AG10803 (cell line): Measurements from ENCODE around the gene SPARC.
"Not testable (repeated sequence)": the region's sequence is repeated elsewhere in the genome, so short reads cannot be mapped to it uniquely, and the experiment has no call there.

Source experiments
- DNase-seq: peaks from one replicate; pipeline ENCODE4 v3.0.0; 2010; ENCODE audit warnings: low read depth
- H3K4me3 ChIP-seq: 2 replicates; pipeline ENCODE4 v1.5.1; 2011; ENCODE audit warnings: mild to moderate bottlenecking, low read length, control low read depth
- CTCF ChIP-seq: conservative IDR thresholded peaks from 2 replicates; pipeline ENCODE4 v1.5.1; 2011; ENCODE audit warnings: mild to moderate bottlenecking, low read length, control low read depth, inconsistent platforms

The SPARC gene

GRCh38 chr5:151700820-151701219, 14.1 kb upstream of the SPARC start:
- no peak overlapping the region for H3K4me3 ChIP-seq
- DNase-seq: no peak
- TF ChIP-seq CTCF: no peak

GRCh38 chr5:151700296-151700695, 13.6 kb upstream of the SPARC start:
- DNase-seq: no peak
- H3K4me3 ChIP-seq: no peak overlapping the region
- no peak for TF ChIP-seq CTCF

DNA sequence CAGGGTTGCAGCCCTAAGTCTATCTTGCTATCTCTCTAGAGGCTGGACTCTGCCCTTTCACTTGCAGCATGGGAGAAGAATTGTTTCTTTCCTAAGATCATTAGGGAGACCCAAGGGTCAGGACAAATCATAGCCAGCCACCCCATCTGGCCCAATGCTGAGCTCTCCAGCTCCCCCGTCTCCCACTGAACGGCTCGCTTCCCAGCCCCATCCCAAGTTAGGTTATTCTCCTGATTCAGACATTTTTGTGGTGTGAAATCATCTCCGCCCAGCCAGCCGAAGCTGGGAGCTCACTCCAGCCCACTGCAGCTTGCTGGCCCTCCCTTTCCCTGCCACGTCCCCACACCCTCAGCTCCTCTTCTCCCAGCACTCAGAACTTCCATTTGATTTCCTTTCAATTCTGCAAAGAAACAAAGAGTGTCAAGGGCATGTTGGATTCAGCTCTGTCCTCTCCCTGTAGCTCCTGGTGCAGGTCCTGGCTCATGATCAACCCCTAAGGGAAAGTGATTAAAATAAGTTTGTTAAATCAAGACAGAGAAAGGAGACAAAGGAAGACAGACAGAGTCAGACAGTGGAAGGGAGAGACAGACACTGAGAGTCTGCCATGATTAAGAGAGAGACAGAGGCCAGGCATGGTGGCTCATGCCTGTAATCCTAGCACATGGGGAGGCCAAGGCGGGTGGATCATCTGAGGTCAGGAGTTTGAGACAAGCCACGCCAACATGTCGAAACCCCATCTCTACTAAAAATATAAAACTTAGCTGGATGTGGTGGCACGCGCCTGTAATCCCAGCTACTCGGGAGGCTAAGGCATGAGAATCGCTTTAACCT, 12.6 kb upstream of the SPARC start:
- H3K4me3 ChIP-seq: peak overlapping the region; percentile 26
- TF ChIP-seq CTCF: no peak
- DNase-seq: peak; percentile 99

- not testable (repeated sequence) for H3K4me3 ChIP-seq, DNase-seq
Measured at GRCh38 chr5:151698081-151698480, 11.4 kb upstream of the SPARC start.

DNA sequence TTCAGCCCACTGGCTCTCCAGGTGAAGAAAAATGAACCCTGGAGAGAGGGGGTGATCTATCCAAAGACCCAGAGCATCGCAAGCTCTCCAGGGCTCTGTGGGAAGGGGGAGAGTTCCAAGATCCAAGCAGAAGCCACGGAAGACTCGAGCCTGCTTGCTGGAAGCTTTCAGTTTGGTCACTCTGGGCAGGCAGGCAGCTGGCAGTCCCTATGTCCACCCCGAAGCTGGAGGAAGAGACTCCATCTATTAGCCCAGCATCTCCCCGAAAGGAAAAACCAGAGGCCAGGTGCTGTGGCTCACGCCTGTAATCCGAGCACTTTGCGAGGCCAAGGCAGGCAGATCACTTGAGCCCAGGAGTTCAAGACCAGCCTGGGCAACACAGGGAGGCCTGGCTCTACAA, 10.7 kb upstream of the SPARC start:
- no peak for TF ChIP-seq CTCF
- peak; percentile 58 for DNase-seq
- peak overlapping the region; percentile 40 for H3K4me3 ChIP-seq

- TF ChIP-seq CTCF: no peak
Measured at GRCh38 chr5:151696470-151697061, 9.9 kb upstream of the SPARC start.

GRCh38 chr5:151695464-151695863, 8.7 kb upstream of the SPARC start:
- DNase-seq: no peak
- TF ChIP-seq CTCF: no peak
- no peak overlapping the region for H3K4me3 ChIP-seq

More at GRCh38 chr5:151696470-151697061, 9.9 kb upstream of the SPARC start:
- peak; percentile 100 for DNase-seq
- H3K4me3 ChIP-seq: peak overlapping the region; percentile 55
